BE2C (cell line): ENCODE data around the gene DYNC1LI2. TPM values are rescaled to one million over a fixed set of nuclear protein-coding genes. Genes with fewer than 3 reads are reported as not detected.
A peak's percentile ranks its signal among the peaks of the same experiment; 100 is the strongest.
"Not testable (repeated sequence)": the region's sequence is repeated elsewhere in the genome, so short reads cannot be mapped to it uniquely, and the experiment has no call there.

Experiments used
- DNase-seq: peaks from one replicate; pipeline ENCODE4 v3.0.0-alpha.2; 2020
- H3K27me3 ChIP-seq: fragments of 250-450 bp; sonication (Bioruptor Pico); 2 replicates; pipeline ENCODE4 v1.5.1; 2020; ENCODE audit warnings: mild to moderate bottlenecking
- H3K36me3 ChIP-seq: fragments of 250-450 bp; sonication (Bioruptor Pico); 2 replicates; pipeline ENCODE4 v1.5.1; 2020; ENCODE audit warnings: mild to moderate bottlenecking
- H3K4me1 ChIP-seq: fragments of 250-450 bp; sonication (Bioruptor Pico); 2 replicates; pipeline ENCODE4 v1.5.1; 2020
- H3K4me3 ChIP-seq: 2 replicates; pipeline ENCODE4 v1.5.1; 2011; ENCODE audit warnings: low read depth, low read length
- H3K9me3 ChIP-seq: fragments of 250-450 bp; sonication (Bioruptor Pico); 2 replicates; pipeline ENCODE4 v1.5.1; 2020
- CTCF ChIP-seq: IDR thresholded peaks from 2 replicates; pipeline ENCODE4 v1.5.1; 2012; ENCODE audit warnings: mild to moderate bottlenecking, low read depth, low read length
- polyA plus RNA-seq: library from polyadenylated mRNA; unstranded; fragments of >200 nt; gene quantifications from one replicate; pipeline ENCODE4 v1.2.1, GENCODE V29; 2012; ENCODE audit warnings: low read depth, missing spikeins; ENCODE audit not compliant: insufficient read length, insufficient read depth

DYNC1LI2 gene
- 120 TPM for polyA plus RNA-seq

- TF ChIP-seq CTCF = peak; percentile 51
- Histone ChIP-seq H3K27me3 (no peaks in the 10 kb centered on the region; the same call in 1 of the 2 replicates), H3K4me3 (peak within 1 kb of the TSS; percentile 87), H3K36me3 (peaks cover 37% of the 10 kb centered on the region), H3K9me3 (no peaks in the 10 kb centered on the region), H3K4me1 (no peaks in the 10 kb centered on the region)
- peak; percentile 87 for DNase-seq
Observed at GRCh38 chr16:66751303-66751991, at the start of gene DYNC1LI2. Gene DYNC1LI2, minus strand, starts transcription at chr16:66751609. Its CDS starts 18 bp downstream, at chr16:66751591.

GRCh38 chr16:66800856-66801255, 49.4 kb upstream of the DYNC1LI2 start:
- Histone ChIP-seq H3K4me3 (no peak overlapping the region), H3K4me1 (no peaks in the 10 kb centered on the region), H3K36me3 (peaks cover 31% of the 10 kb centered on the region), H3K9me3 (no peaks in the 10 kb centered on the region), H3K27me3 (no peaks in the 10 kb centered on the region)
- no peak for TF ChIP-seq CTCF
- no peak for DNase-seq

- Histone ChIP-seq H3K27me3 (no peaks in the 10 kb centered on the region), H3K9me3 (no peaks in the 10 kb centered on the region), H3K4me3 (no peak overlapping the region), H3K36me3 (peaks cover 10% of the 10 kb centered on the region), H3K4me1 (no peaks in the 10 kb centered on the region)
- TF ChIP-seq CTCF = no peak
- no peak for DNase-seq
Observed at GRCh38 chr16:66798161-66798560, 46.8 kb upstream of the DYNC1LI2 start.

- not testable (repeated sequence) for DNase-seq, H3K36me3 ChIP-seq, H3K4me3 ChIP-seq, H3K27me3 ChIP-seq, H3K4me1 ChIP-seq, H3K9me3 ChIP-seq
Observed at GRCh38 chr16:66793984-66794383, 42.6 kb upstream of the DYNC1LI2 start.

GRCh38 chr16:66790130-66790733, 38.8 kb upstream of the DYNC1LI2 start:
- H3K4me1 ChIP-seq = no peaks in the 10 kb centered on the region

GRCh38 chr16:66787427-66787826, 36.0 kb upstream of the DYNC1LI2 start:
- TF ChIP-seq CTCF = no peak
- H3K4me3 ChIP-seq = no peak overlapping the region
- DNase-seq = no peak
- H3K36me3 ChIP-seq = no peaks in the 10 kb centered on the region
- no peaks in the 10 kb centered on the region for H3K9me3 ChIP-seq
- no peaks in the 10 kb centered on the region for H3K4me1 ChIP-seq
- no peaks in the 10 kb centered on the region for H3K27me3 ChIP-seq

More at GRCh38 chr16:66790130-66790733, 38.8 kb upstream of the DYNC1LI2 start:
- TF ChIP-seq CTCF = no peak
- Histone ChIP-seq H3K27me3 (no peaks in the 10 kb centered on the region), H3K4me3 (no peak overlapping the region), H3K36me3 (no peaks in the 10 kb centered on the region), H3K9me3 (no peaks in the 10 kb centered on the region)
- no peak for DNase-seq
